Measurements from ENCODE around the gene GLRA3.

DNA sequence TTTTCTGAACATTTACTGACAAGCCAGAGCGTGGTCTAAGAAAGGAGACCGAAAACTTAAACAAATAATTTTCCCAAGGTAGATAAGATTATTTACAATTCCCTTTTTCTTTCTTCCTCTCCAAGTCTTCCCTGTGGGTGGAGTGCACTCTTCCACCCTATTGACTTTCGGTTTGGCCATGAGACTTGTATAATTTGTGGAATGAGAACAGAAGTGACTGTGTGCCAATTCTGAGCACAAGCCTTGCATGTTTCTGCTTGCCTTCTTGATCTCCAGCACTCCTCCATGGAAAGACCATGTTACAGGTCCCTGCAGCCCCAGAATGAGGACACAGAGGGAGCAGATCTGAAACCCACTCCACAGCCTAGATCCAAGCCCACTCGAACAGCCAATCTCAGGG is 156.8 kb downstream of the GLRA3 start:
- TF ChIP-seq, protein P1, sequence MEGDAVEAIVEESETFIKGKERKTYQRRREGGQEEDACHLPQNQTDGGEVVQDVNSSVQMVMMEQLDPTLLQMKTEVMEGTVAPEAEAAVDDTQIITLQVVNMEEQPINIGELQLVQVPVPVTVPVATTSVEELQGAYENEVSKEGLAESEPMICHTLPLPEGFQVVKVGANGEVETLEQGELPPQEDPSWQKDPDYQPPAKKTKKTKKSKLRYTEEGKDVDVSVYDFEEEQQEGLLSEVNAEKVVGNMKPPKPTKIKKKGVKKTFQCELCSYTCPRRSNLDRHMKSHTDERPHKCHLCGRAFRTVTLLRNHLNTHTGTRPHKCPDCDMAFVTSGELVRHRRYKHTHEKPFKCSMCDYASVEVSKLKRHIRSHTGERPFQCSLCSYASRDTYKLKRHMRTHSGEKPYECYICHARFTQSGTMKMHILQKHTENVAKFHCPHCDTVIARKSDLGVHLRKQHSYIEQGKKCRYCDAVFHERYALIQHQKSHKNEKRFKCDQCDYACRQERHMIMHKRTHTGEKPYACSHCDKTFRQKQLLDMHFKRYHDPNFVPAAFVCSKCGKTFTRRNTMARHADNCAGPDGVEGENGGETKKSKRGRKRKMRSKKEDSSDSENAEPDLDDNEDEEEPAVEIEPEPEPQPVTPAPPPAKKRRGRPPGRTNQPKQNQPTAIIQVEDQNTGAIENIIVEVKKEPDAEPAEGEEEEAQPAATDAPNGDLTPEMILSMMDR (IDR thresholded peaks at IDR 0.05): no peak
- no peak for TF ChIP-seq POLR2A (IDR thresholded peaks at IDR 0.05)

Measured in vagina (tissue), 2 donors.